Effector memory CD4-positive, alpha-beta T cell (primary cell): ENCODE data around the gene SPOP.

Experiments
- DNase-seq, 3 donors: peaks; one replicate each; pipeline ENCODE4 v3.0.0-alpha.2; 2020
- H3K27ac ChIP-seq: 2 replicates; pipeline ENCODE4 v1.7.0; 2013; ENCODE audit warnings: mild to moderate bottlenecking, low read length, moderate library complexity; ENCODE audit not compliant: insufficient read depth, poor library complexity, severe bottlenecking
- H3K27me3 ChIP-seq: replicated peaks from 2 replicates; pipeline ENCODE4 v1.7.0; 2013; ENCODE audit warnings: mild to moderate bottlenecking, low read length; ENCODE audit not compliant: insufficient read depth, control insufficient read depth, poor library complexity, severe bottlenecking
- H3K36me3 ChIP-seq: 2 replicates; pipeline ENCODE4 v1.7.0; 2013; ENCODE audit warnings: mild to moderate bottlenecking, low read length, moderate library complexity; ENCODE audit not compliant: control insufficient read depth, insufficient read depth
- H3K4me1 ChIP-seq: 2 replicates; pipeline ENCODE4 v1.7.0; 2013; ENCODE audit warnings: low read length, mild to moderate bottlenecking; ENCODE audit not compliant: control insufficient read depth, insufficient read depth, poor library complexity, severe bottlenecking
- H3K4me3 ChIP-seq: 2 replicates; pipeline ENCODE4 v1.7.0; 2013; ENCODE audit warnings: low read length, low read depth, mild to moderate bottlenecking; ENCODE audit not compliant: insufficient read depth, poor library complexity, severe bottlenecking
- H3K9me3 ChIP-seq: 2 replicates; pipeline ENCODE4 v1.7.0; 2013; ENCODE audit warnings: mild to moderate bottlenecking, low read length, moderate library complexity; ENCODE audit not compliant: control insufficient read depth

Gene SPOP

DNA sequence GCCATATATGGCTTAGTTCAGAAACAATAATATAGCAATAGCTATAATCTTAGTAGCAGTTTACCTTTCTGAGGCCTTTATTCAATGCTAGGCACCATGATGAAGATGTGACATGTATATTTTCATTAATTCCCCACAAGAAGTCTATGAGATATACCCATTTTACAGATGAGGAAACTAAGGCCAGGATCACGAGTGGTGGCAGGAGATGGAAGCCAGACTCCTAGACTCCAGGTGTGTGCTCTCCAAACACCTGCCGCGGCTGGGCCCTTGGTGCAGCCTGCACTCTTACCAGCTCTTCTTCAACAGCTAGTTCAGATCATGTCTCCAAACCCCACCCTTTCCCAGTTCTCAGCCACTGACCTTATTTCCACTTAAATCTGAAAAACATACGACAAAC, 87.0 kb downstream of the SPOP start:
- Histone ChIP-seq H3K27me3 (no peaks in the 10 kb centered on the region), H3K9me3 (no peaks in the 10 kb centered on the region), H3K36me3 (peaks cover 3% of the 10 kb centered on the region), H3K4me3 (no peak overlapping the region), H3K4me1 (no peaks in the 10 kb centered on the region), H3K27ac (no peak overlapping the region)
- no peak for DNase-seq

DNA sequence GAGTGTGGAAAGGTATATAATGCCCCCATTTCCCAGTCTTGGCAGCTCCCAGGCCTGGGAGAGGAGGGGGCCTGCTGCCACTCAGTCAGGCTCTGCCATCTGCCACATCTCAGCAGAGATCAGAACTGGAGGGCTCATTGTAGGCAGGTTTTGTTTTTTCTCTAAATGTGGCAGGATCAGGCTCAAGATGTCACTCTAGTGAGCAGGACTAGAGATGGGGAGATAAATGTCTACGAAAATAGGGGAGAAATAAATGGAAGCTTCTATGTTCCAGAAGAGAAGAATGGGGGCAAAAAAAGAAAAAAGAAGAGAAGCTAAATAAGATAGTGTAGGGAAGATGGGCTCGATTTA, 88.3 kb downstream of the SPOP start:
- no peak for DNase-seq
- Histone ChIP-seq H3K27ac (no peak overlapping the region), H3K4me1 (no peaks in the 10 kb centered on the region), H3K36me3 (peaks cover 3% of the 10 kb centered on the region), H3K27me3 (no peaks in the 10 kb centered on the region), H3K4me3 (no peak overlapping the region), H3K9me3 (no peaks in the 10 kb centered on the region)

DNA sequence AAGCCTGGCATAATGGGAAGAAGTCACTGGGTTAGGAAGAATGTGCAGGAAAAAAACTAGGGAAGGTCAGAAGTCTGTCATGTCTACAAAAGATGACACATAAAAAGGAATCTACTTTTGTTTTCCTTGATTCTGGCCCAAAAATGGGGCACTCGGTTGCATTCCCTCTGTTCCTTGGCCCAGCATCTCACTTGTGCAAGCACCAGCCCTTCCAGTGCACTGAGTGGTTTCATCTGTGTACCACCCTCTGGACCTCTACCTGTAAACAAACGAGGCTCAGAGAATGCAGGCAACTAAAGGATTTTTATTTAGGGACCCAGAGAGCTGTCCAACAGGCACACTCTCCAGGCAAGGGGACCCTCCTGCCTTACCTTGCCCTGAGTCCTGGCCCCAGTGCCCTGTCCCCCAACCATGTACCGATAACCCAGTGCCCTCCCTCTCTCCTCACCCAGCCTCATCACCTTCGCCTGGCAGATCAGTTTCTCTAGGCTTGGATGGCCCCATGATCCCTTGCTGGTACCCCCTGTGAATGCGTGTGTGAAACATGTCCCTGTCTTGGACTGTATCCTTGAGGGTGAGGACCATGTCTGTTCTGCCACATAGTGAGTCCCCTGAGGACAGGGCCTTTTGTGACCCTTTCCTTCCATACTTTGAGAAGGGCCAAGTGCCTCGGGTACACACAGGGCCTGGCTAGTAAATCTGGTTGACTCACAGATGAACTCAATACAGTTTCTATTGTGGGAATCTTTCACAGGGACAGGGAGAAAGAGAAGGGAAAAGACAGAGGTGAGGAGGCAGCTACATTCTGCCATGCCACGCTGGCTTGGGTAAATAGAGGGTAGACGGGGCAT, 88.9 kb downstream of the SPOP start:
- no peak for DNase-seq
- Histone ChIP-seq H3K9me3 (no peaks in the 10 kb centered on the region), H3K4me3 (no peak overlapping the region), H3K4me1 (no peaks in the 10 kb centered on the region), H3K27me3 (no peaks in the 10 kb centered on the region), H3K36me3 (no peaks in the 10 kb centered on the region), H3K27ac (no peak overlapping the region)

DNA sequence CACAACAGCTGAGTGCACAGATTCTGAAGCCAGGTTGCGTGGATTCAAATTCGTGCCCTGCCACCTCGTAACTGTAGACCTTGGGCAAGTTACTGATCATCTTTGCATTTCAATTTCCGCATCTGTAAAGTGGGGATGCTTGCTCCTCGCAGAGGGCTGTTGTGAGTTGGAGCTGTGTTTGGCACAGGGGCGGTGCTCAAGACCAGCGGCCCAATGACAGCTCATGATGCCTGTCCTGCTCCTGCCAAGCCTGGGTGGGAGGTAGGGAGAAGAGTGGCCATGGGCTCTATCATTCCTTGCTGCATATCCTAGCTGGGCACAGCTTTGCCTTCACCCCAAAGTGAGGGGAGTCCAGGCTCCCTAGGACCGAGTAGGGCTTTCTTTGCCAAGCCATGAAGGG, 89.6 kb downstream of the SPOP start:
- Histone ChIP-seq H3K27me3 (no peaks in the 10 kb centered on the region), H3K4me3 (no peak overlapping the region), H3K27ac (no peak overlapping the region), H3K4me1 (no peaks in the 10 kb centered on the region), H3K36me3 (no peaks in the 10 kb centered on the region), H3K9me3 (no peaks in the 10 kb centered on the region)
- no peak for DNase-seq

DNA sequence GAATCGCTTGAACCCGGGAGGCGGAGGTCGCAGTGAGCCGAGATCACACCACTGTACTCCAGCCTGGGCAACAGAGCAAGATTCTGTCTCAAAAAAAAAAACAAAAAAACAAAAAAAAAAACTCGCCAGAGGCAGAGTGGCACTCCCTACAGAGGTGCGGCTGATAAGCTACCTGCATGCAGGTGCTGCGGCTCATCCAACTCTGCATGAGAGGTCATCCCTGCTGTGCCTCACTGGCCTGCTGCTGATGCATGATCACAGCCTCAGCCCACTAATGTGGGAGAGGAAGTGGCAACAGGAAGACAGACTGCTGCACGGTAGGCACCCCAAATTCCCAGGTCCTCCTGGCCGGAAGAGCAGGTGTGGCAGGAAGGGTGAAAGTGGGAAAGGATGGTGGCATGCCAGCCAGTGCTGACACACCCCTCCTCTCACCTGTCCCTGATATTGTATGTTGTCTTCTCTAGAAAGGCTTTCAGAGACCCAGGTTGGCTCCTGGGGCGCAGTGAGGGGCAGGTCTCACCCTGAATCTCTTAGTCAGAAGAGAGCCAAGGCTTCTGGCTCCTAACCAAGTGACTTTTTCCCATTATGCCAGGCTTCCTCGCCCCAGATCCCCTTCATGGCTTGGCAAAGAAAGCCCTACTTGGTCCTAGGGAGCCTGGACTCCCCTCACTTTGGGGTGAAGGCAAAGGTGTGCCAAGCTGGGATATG, 90.4 kb downstream of the SPOP start:
- DNase-seq, result no peak
- Histone ChIP-seq H3K27ac (no peak overlapping the region), H3K4me1 (no peaks in the 10 kb centered on the region), H3K27me3 (no peaks in the 10 kb centered on the region), H3K9me3 (no peaks in the 10 kb centered on the region), H3K36me3 (no peaks in the 10 kb centered on the region), H3K4me3 (no peak overlapping the region)

DNA sequence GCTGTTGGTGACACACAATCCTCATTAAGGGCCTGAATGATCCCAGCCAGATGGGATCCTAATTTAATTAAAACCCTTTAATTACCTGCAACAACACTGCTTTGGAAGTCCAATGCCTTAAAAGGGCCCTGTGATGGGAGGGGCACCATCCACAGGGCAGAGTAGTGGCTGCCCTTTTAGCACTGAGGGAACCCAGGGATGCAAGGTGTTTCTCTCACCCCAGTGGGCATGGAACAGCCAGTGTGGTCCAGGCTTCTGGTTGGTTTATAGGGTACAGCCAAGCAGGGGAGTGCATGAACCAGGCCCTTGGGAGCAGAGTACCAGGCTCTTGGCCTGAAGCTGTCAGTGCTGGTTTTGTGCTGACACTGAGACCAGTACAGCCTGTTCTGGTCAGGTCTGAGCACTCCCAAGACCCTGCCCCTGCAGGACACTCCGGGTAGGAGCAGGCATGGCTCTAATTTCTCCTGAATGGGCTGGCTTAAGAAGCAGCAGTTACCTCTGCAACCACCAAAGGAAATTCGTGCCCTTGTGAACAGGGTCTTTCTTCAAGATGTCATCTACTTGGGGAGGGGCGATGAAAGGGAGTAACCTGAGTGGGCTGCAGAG, 92.4 kb downstream of the SPOP start:
- H3K36me3 ChIP-seq, result no peaks in the 10 kb centered on the region
- H3K4me1 ChIP-seq, result no peaks in the 10 kb centered on the region
- no peak overlapping the region for H3K4me3 ChIP-seq
- H3K27me3 ChIP-seq, result no peaks in the 10 kb centered on the region
- DNase-seq, result no peak
- H3K9me3 ChIP-seq, result no peaks in the 10 kb centered on the region
- H3K27ac ChIP-seq, result no peak overlapping the region

DNA sequence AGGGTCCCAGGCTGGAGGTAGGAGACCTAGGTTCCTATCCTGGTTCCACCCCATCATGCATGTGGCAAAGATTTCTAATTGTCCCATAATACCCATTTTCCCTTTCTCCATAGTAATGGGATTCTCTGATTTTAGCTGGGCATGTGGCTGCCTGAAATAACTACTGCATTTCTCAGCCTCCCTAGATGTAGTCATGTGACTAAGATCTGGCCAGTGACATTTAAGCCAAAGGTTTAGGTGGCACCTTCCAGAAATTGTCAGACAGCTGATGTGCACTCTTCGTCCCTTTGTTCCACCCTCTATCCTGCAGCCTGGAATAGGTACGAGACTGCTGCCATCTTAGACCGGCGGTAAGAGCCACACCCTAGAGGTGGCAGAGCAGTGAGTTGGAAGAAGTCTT, 94.0 kb downstream of the SPOP start:
- H3K9me3 ChIP-seq, result no peaks in the 10 kb centered on the region
- no peak overlapping the region for H3K4me3 ChIP-seq
- no peaks in the 10 kb centered on the region for H3K4me1 ChIP-seq
- no peaks in the 10 kb centered on the region for H3K27me3 ChIP-seq
- no peak overlapping the region for H3K27ac ChIP-seq
- DNase-seq, result no peak
- H3K36me3 ChIP-seq, result no peaks in the 10 kb centered on the region

DNA sequence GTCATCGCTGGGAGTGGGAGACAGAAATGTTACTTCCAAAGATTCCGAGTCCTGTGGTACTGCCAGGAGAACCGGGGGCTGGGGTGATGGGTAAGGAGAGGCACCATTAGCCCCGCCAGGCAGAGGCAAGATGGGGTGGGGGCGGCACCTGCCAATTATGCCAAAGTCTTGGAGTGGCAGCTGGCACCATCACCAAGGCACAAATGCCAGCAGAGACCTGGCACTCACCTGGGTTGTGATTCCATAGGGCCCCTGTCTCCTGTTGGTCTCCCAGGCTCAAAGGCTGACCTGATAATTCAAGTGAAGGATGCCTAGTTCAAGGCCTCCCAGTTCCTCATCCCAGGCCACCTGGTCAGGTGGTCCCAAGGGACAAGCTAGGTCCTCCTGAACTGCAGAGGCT, 94.7 kb downstream of the SPOP start:
- DNase-seq, result no peak
- H3K4me3 ChIP-seq, result no peak overlapping the region
- H3K9me3 ChIP-seq, result no peaks in the 10 kb centered on the region
- no peaks in the 10 kb centered on the region for H3K27me3 ChIP-seq
- H3K36me3 ChIP-seq, result no peaks in the 10 kb centered on the region
- H3K27ac ChIP-seq, result no peak overlapping the region
- no peaks in the 10 kb centered on the region for H3K4me1 ChIP-seq

DNA sequence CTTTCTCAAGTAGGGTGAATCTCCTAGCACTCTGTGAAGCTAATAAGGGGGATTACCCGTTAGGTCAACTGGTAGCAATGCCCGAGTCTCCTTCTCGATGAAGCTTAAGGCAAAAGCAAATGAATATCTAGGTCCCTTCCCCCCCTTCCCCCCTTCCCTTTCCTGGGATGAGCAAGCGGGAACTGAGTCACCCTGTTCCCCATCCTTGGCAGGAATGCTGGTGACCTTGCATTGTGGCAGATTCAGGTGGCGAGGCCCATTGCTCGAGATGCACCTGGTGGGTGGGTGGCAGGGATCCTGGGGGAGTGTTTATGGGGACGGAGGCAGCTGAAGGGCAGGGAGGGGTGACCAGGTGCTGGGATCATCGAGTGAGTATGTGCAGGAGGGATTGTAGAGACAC, 95.1 kb downstream of the SPOP start:
- no peak for DNase-seq
- Histone ChIP-seq H3K27ac (no peak overlapping the region), H3K27me3 (peaks cover 4% of the 10 kb centered on the region), H3K9me3 (no peaks in the 10 kb centered on the region), H3K4me1 (no peaks in the 10 kb centered on the region), H3K4me3 (no peak overlapping the region), H3K36me3 (no peaks in the 10 kb centered on the region)

DNA sequence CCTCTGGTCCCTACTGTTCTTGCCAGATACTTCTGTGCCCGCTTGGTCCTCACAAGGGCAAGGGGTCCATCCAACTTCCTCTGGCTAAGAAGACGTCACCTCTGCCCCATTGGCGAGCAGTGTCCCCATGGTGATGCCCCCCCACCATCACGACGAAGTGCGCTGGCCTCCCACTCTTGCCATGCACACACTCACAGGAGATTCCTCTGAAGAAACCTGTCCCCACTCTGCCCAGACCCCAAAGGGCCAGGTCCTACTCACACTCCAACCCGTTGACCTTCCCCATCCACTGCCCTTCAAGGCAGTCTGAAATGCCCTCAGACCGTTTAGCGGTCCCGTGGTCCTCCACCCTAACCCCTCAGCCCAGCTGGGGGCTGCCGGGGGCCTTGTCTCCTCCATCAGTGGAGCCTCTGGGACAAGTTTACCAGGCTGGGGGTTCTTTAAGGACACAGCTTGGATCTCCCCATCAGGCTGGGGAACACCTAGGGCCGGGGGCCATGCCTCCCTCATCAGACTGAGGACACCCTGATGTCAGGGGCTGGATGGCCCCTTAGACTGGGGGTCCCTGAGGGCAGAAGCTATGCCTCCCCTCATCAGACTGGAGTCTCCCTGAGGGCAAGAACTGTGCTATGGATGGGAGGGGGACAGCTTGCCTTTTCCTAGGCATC, 95.7 kb downstream of the SPOP start:
- Histone ChIP-seq H3K4me1 (no peaks in the 10 kb centered on the region), H3K27me3 (peaks cover 10% of the 10 kb centered on the region), H3K27ac (no peak overlapping the region), H3K36me3 (no peaks in the 10 kb centered on the region), H3K9me3 (no peaks in the 10 kb centered on the region), H3K4me3 (no peak overlapping the region)
- no peak for DNase-seq
